SK-N-SH (cell line): ENCODE data around the gene ACSL3. TPM values are rescaled to one million over a fixed set of nuclear protein-coding genes. Genes with fewer than 3 reads are reported as not detected.

Experiments
- CTCF ChIA-PET: fragments of 300-600, 350-600 bp; formaldehyde crosslinking; extraction: SDS; loops from one replicate; lab custom pipeline; 2021; lab: Yijun Ruan, JAX
- POLR2A ChIA-PET: fragments of 350-600 bp; sonication (Branson Sonifier 250); formaldehyde crosslinking; extraction: SDS; loops from one replicate; lab custom pipeline; 2020; ENCODE audit warnings: antibody characterized with exemption, inconsistent platforms; lab: Yijun Ruan, JAX
- DNase-seq: peaks from one replicate; pipeline ENCODE4 v3.0.0; 2012
- H2AFZ ChIP-seq: fragments of 200-600 bp; sonication (generic); 2 replicates; pipeline ENCODE4 v1.8.1; 2016; ENCODE audit warnings: antibody characterized with exemption, mild to moderate bottlenecking, low read depth
- H3F3A ChIP-seq: fragments of 200-600 bp; sonication (generic); replicated peaks from 2 replicates; pipeline ENCODE3; 2016; ENCODE audit warnings: antibody characterized with exemption, mild to moderate bottlenecking; ENCODE audit not compliant: insufficient read depth
- H3K27ac ChIP-seq, 2 experiments: fragments of 200-500 bp in 1 of 2; fragments of 200-600 bp in 1 of 2; sonication (Bioruptor generic) in 1 of 2; sonication (generic), shearing (Covaris generic) in 1 of 2; 2 replicates each; pipeline versions ENCODE4 v1.5.1 to v1.6.1; 2014 to 2016; ENCODE audit warnings: low read depth in 2 of 2, inconsistent platforms in 1 of 2, low read length in 1 of 2, mild to moderate bottlenecking in 1 of 2, mixed read lengths in 1 of 2
- H3K27me3 ChIP-seq: fragments of 200-600 bp; sonication (generic), shearing (Covaris generic); 2 replicates; pipeline ENCODE4 v1.6.1; 2016; ENCODE audit warnings: mixed run types; ENCODE audit not compliant: insufficient read depth
- H3K36me3 ChIP-seq, 2 experiments: fragments of 200-500 bp in 1 of 2; fragments of 200-600 bp in 1 of 2; sonication (Bioruptor generic) in 1 of 2; sonication (generic) in 1 of 2; replicated peaks in 1 of 2; 2 replicates each; pipeline versions ENCODE3 to v1.5.1; 2014 to 2016; ENCODE audit warnings: low read length in 1 of 2, mild to moderate bottlenecking in 1 of 2; ENCODE audit not compliant: insufficient read depth in 2 of 2, control insufficient read depth in 1 of 2
- H3K4me1 ChIP-seq, 2 experiments: fragments of 200-500 bp in 1 of 2; fragments of 200-600 bp in 1 of 2; sonication (Bioruptor generic) in 1 of 2; sonication (generic), shearing (Covaris generic) in 1 of 2; 2 replicates each; pipeline versions ENCODE4 v1.5.1 to v1.6.1; 2014 to 2016; ENCODE audit warnings: low read depth in 1 of 2, low read length in 1 of 2, mixed run types in 1 of 2; ENCODE audit not compliant: insufficient read depth in 2 of 2, control insufficient read depth in 1 of 2
- H3K4me2 ChIP-seq: fragments of 200-600 bp; sonication (generic), shearing (Covaris generic); 2 replicates; pipeline ENCODE4 v1.6.1; 2017; ENCODE audit warnings: mixed run types
- H3K4me3 ChIP-seq, 2 experiments: fragments of 200-500 bp in 1 of 2; fragments of 200-600 bp in 1 of 2; sonication (Bioruptor generic) in 1 of 2; sonication (generic), shearing (Covaris generic) in 1 of 2; 2 replicates each; pipeline versions ENCODE4 v1.5.1 to v1.8.1; 2014 to 2016; ENCODE audit warnings: low read depth in 2 of 2, inconsistent platforms in 1 of 2, low read length in 1 of 2, mild to moderate bottlenecking in 1 of 2, mixed read lengths in 1 of 2, moderate library complexity in 1 of 2
- H3K79me2 ChIP-seq: fragments of 200-600 bp; sonication (generic); 2 replicates; pipeline ENCODE4 v1.8.1; 2017; ENCODE audit warnings: mild to moderate bottlenecking; ENCODE audit not compliant: insufficient read depth
- H3K9ac ChIP-seq: fragments of 200-600 bp; sonication (generic); 2 replicates; pipeline ENCODE4 v1.6.1; 2017; ENCODE audit warnings: mixed run types
- H3K9me2 ChIP-seq: fragments of 200-600 bp; sonication (generic); 2 replicates; pipeline ENCODE4 v1.6.1; 2017; ENCODE audit warnings: mixed run types
- H3K9me3 ChIP-seq: fragments of 200-600 bp; sonication (generic); 2 replicates; pipeline ENCODE4 v1.6.1; 2017; ENCODE audit warnings: mixed run types, mild to moderate bottlenecking, moderate library complexity
- H4K20me1 ChIP-seq: fragments of 200-600 bp; sonication (generic); 2 replicates; pipeline ENCODE4 v1.6.1; 2017; ENCODE audit warnings: mild to moderate bottlenecking, mixed run types; ENCODE audit not compliant: insufficient read depth
- EP300 ChIP-seq, 2 experiments: IDR thresholded peaks; 2 replicates each; pipeline versions ENCODE4 v1.4.0 to v1.6.1; 2012; ENCODE audit warnings: borderline replicate concordance in 1 of 2, low read depth in 1 of 2, low read length in 1 of 2
- EZH2phosphoT487 ChIP-seq: fragments of 200-600 bp; sonication (generic); IDR thresholded peaks from 2 replicates; pipeline ENCODE4 v1.6.1; 2017; ENCODE audit warnings: low read depth, mixed run types, mild to moderate bottlenecking, antibody characterized with exemption, moderate library complexity, borderline replicate concordance
- FOXJ3 ChIP-seq: sonication (generic); formaldehyde crosslinking; IDR thresholded peaks from 2 replicates; pipeline ENCODE4 v1.5.1; 2020; ENCODE audit warnings: mild to moderate bottlenecking, missing genetic modification reagents
- GABPA ChIP-seq: IDR thresholded peaks from 2 replicates; pipeline ENCODE4 v1.4.0; 2012; ENCODE audit warnings: low read depth, mild to moderate bottlenecking
- GATA2 ChIP-seq: sonication (generic); formaldehyde crosslinking; IDR thresholded peaks from 2 replicates; pipeline ENCODE4 v1.5.0; 2020; ENCODE audit warnings: mild to moderate bottlenecking, missing genetic modification reagents
- RAD21 ChIP-seq: IDR thresholded peaks from 2 replicates; pipeline ENCODE4 v1.6.1; 2012; ENCODE audit warnings: mild to moderate bottlenecking, low read length
- RCOR1 ChIP-seq: fragments of 150-350 bp; IDR thresholded peaks from 2 replicates; pipeline ENCODE4 v1.6.1; 2017; ENCODE audit warnings: antibody characterized with exemption, low read length
- SMC3 ChIP-seq: IDR thresholded peaks from 2 replicates; pipeline ENCODE4 v1.6.1; 2012; ENCODE audit warnings: low read depth, low read length, improper control_type of control experiment
- TAF1 ChIP-seq: IDR thresholded peaks from 2 replicates; pipeline ENCODE4 v1.6.1; 2012; ENCODE audit warnings: low read depth, mild to moderate bottlenecking, low read length, moderate library complexity, borderline replicate concordance
- TEAD4 ChIP-seq: IDR thresholded peaks from 2 replicates; pipeline ENCODE4 v1.4.0; 2012; ENCODE audit warnings: mild to moderate bottlenecking, borderline replicate concordance; ENCODE audit not compliant: insufficient read depth
- WGBS: methylation state at CpG from one replicate; pipeline ENCODE4 v1.1.6; 2017; ENCODE audit warnings: low lambda C conversion rate; 5-methylcytosine and 5-hydroxymethylcytosine counted together
- polyA plus RNA-seq, 3 experiments: library from polyadenylated mRNA; depleted of rRNA; stranded (reverse); fragments of >200 nt; gene quantifications; 2 replicates each; pipeline ENCODE4 v1.2.3, GENCODE V29; 2012
- TF ChIP-seq, protein P1 (sequence below): IDR thresholded peaks from 2 replicates; pipeline ENCODE4 v1.4.0; 2012; ENCODE audit warnings: low read depth, borderline replicate concordance
- TF ChIP-seq, protein P2 (sequence below): IDR thresholded peaks from 2 replicates; pipeline ENCODE4 v1.4.0; 2012; ENCODE audit warnings: low read depth, borderline replicate concordance
- TF ChIP-seq, protein P3 (sequence below): IDR thresholded peaks from 2 replicates; pipeline ENCODE4 v1.4.0; 2012; ENCODE audit warnings: low read depth
- TF ChIP-seq, protein P4 (sequence below): IDR thresholded peaks from 2 replicates; pipeline ENCODE4 v1.6.1; 2012; ENCODE audit warnings: mild to moderate bottlenecking, low read depth, low read length, moderate library complexity

The ACSL3 gene
- polyA plus RNA-seq, 1 of the 3 experiments (the other 2 are of a cell fraction): 15.7 TPM

DNA sequence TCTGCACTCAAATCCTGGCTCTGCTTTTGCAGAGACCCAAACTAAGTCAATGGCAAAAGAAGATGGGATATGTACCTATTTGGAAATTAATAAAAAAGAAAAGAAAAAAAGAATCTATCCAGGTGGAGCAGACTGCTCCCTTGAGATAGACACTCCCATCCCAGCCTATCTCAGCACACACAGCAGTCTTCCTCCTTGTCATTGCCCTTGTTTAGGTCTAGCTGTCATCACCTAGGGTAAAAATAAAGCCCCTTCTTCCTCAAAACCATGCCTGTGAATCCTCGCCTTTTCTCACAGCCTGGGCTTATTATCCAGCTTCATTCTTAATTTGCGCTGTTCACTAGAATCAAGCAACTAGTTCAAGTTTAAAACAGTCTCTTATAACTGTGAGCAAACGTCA is 30.7 kb upstream of the ACSL3 start:
- H3K4me3 ChIP-seq: no peak overlapping the region
- no peaks in the 10 kb centered on the region for H3K36me3 ChIP-seq
- 74% methylated on average over 3 of the region's 3 CpGs for WGBS
- no peak overlapping the region for H3K4me2 ChIP-seq
- H3K27ac ChIP-seq: no peak overlapping the region
- no peaks in the 10 kb centered on the region for H3F3A ChIP-seq
- H3K9me2 ChIP-seq: no peaks in the 10 kb centered on the region
- TF ChIP-seq GABPA (no peak), RAD21 (no peak), GATA2 (no peak), EZH2phosphoT487 (no peak), TAF1 (no peak), TEAD4 (no peak), EP300 (IDR thresholded peaks at IDR 0.05; ENCODE audit: borderline replicate concordance in 1 of 2, low read depth in 1 of 2, low read length in 1 of 2) (no peak)
- TF ChIP-seq, protein P1, sequence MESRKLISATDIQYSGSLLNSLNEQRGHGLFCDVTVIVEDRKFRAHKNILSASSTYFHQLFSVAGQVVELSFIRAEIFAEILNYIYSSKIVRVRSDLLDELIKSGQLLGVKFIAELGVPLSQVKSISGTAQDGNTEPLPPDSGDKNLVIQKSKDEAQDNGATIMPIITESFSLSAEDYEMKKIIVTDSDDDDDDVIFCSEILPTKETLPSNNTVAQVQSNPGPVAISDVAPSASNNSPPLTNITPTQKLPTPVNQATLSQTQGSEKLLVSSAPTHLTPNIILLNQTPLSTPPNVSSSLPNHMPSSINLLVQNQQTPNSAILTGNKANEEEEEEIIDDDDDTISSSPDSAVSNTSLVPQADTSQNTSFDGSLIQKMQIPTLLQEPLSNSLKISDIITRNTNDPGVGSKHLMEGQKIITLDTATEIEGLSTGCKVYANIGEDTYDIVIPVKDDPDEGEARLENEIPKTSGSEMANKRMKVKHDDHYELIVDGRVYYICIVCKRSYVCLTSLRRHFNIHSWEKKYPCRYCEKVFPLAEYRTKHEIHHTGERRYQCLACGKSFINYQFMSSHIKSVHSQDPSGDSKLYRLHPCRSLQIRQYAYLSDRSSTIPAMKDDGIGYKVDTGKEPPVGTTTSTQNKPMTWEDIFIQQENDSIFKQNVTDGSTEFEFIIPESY: no peak
- TF ChIP-seq, protein P2, sequence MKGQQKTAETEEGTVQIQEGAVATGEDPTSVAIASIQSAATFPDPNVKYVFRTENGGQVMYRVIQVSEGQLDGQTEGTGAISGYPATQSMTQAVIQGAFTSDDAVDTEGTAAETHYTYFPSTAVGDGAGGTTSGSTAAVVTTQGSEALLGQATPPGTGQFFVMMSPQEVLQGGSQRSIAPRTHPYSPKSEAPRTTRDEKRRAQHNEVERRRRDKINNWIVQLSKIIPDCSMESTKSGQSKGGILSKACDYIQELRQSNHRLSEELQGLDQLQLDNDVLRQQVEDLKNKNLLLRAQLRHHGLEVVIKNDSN: no peak
- TF ChIP-seq, protein P3, sequence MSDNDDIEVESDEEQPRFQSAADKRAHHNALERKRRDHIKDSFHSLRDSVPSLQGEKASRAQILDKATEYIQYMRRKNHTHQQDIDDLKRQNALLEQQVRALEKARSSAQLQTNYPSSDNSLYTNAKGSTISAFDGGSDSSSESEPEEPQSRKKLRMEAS: no peak
- POLR2A ChIA-PET: no interaction called here
- H3K79me2 ChIP-seq: no peaks in the 10 kb centered on the region
- H3K9me3 ChIP-seq: no peaks in the 10 kb centered on the region
- no peak overlapping the region for H3K9ac ChIP-seq
- H3K4me1 ChIP-seq: no peaks in the 10 kb centered on the region
- CTCF ChIA-PET: no interaction called here
- DNase-seq: no peak
- no peak overlapping the region for H2AFZ ChIP-seq
- no peaks in the 10 kb centered on the region for H4K20me1 ChIP-seq
- no peaks in the 10 kb centered on the region for H3K27me3 ChIP-seq

DNA sequence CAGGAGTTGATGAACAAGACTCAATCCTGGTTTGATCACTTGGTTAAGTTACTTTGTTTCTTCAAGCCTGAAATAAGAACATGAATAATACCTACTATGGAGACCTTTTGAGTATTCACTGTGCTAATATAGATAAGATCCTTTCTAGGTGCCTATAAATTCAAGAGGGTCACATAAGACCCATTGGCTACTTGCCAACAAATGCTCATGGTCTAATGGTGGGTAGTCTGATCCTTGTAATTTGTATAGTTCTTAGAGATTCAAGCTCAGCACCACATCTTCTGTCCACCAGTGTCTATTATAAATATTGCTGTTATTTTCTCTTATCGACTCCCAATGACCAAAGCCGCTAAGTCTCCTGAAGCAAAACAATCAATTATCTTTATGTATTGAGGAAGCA is 27.4 kb upstream of the ACSL3 start:
- Histone ChIP-seq H3K9ac (no peak overlapping the region), H4K20me1 (no peaks in the 10 kb centered on the region), H3K79me2 (no peaks in the 10 kb centered on the region), H3K36me3 (no peaks in the 10 kb centered on the region), H3K9me2 (no peaks in the 10 kb centered on the region), H3K4me3 (no peak overlapping the region), H2AFZ (no peak overlapping the region), H3K9me3 (no peaks in the 10 kb centered on the region), H3K27ac (no peak overlapping the region), H3K4me1 (no peaks in the 10 kb centered on the region), H3F3A (no peaks in the 10 kb centered on the region), H3K4me2 (no peak overlapping the region), H3K27me3 (no peaks in the 10 kb centered on the region)
- ChIA-PET CTCF (interaction anchor here (1.1 kb wide), 1 partner anchor 124 kb away, joined by 3 read pairs; no protein-coding TSS in a partner anchor), POLR2A (no interaction called here)
- TF ChIP-seq, protein P4, sequence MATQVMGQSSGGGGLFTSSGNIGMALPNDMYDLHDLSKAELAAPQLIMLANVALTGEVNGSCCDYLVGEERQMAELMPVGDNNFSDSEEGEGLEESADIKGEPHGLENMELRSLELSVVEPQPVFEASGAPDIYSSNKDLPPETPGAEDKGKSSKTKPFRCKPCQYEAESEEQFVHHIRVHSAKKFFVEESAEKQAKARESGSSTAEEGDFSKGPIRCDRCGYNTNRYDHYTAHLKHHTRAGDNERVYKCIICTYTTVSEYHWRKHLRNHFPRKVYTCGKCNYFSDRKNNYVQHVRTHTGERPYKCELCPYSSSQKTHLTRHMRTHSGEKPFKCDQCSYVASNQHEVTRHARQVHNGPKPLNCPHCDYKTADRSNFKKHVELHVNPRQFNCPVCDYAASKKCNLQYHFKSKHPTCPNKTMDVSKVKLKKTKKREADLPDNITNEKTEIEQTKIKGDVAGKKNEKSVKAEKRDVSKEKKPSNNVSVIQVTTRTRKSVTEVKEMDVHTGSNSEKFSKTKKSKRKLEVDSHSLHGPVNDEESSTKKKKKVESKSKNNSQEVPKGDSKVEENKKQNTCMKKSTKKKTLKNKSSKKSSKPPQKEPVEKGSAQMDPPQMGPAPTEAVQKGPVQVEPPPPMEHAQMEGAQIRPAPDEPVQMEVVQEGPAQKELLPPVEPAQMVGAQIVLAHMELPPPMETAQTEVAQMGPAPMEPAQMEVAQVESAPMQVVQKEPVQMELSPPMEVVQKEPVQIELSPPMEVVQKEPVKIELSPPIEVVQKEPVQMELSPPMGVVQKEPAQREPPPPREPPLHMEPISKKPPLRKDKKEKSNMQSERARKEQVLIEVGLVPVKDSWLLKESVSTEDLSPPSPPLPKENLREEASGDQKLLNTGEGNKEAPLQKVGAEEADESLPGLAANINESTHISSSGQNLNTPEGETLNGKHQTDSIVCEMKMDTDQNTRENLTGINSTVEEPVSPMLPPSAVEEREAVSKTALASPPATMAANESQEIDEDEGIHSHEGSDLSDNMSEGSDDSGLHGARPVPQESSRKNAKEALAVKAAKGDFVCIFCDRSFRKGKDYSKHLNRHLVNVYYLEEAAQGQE: no peak
- TF ChIP-seq GATA2: no peak
- no peak for TF ChIP-seq SMC3
- no peak for TF ChIP-seq RCOR1
- no peak for TF ChIP-seq FOXJ3 (CRISPR knock-in tag)
- no peak for TF ChIP-seq TAF1
- 92% methylated on average over 2 of the region's 2 CpGs for WGBS
- DNase-seq: no peak
